Endothelial cell of umbilical vein (primary cell): ENCODE results near the gene CDKL2. TPM values are rescaled to one million over a fixed set of nuclear protein-coding genes. Genes with fewer than 3 reads are reported as not detected.

ENCODE experiments used
- BruUV-seq: library from RNA; stranded (reverse); fragments of 400-500 nt; replicated peaks from 2 replicates; lab custom pipeline; 2021; lab: Mats Ljungman, UMichigan
- CTCF ChIA-PET: fragments of 300-600, 350-600 bp; sonication (Branson Sonifier 250); formaldehyde crosslinking; loops from one replicate; lab custom pipeline; 2021; ENCODE audit warnings: antibody characterized with exemption, inconsistent platforms; lab: Charles Lee
- POLR2A ChIA-PET: fragments of 300-600, 350-600 bp; sonication (Branson Sonifier 250); formaldehyde crosslinking; loops from one replicate; lab custom pipeline; 2021; ENCODE audit warnings: antibody characterized with exemption, inconsistent platforms; lab: Charles Lee
- DNase-seq: peaks from one replicate; pipeline ENCODE4 v3.0.0-alpha.2; 2011; ENCODE audit warnings: low read depth, low spot score
- FAIRE-seq: peaks from 2 replicates; lab custom pipeline; 2011; peaks lifted over from hg19 to GRCh38; lab: Jason Lieb, UNC
- H2AFZ ChIP-seq: 2 replicates; pipeline ENCODE4 v1.6.0; 2012; ENCODE audit warnings: low read depth, low read length, control low read depth, inconsistent platforms
- H3K27ac ChIP-seq: 2 replicates; pipeline ENCODE4 v1.5.1; 2011; ENCODE audit warnings: low read depth, mild to moderate bottlenecking, control low read depth, low read length, moderate library complexity; ENCODE audit not compliant: insufficient read depth
- H3K27me3 ChIP-seq, 2 experiments: 2 replicates each; pipeline versions ENCODE4 v1.6.0 to v1.6.1; 2011; ENCODE audit warnings: low read length in 2 of 2, mixed read lengths in 1 of 2; ENCODE audit not compliant: control insufficient read depth in 2 of 2, insufficient read depth in 2 of 2
- H3K36me3 ChIP-seq, 2 experiments: 2 replicates in 1 of 2; 3 replicates in 1 of 2; pipeline ENCODE4 v1.5.1; 2011; ENCODE audit warnings: low read length in 2 of 2, mild to moderate bottlenecking in 1 of 2, moderate library complexity in 1 of 2; ENCODE audit not compliant: control insufficient read depth in 2 of 2, insufficient read depth in 2 of 2; ENCODE audit errors: extremely low read depth in 1 of 2
- H3K4me1 ChIP-seq: 3 replicates; pipeline ENCODE4 v1.5.1; 2011; ENCODE audit warnings: mild to moderate bottlenecking, low read length; ENCODE audit not compliant: control insufficient read depth, insufficient read depth; ENCODE audit errors: extremely low read depth
- H3K4me2 ChIP-seq: 2 replicates; pipeline ENCODE4 v1.6.1; 2011; ENCODE audit warnings: low read length, control low read depth, mixed read lengths; ENCODE audit not compliant: insufficient read depth
- H3K4me3 ChIP-seq, 3 experiments: fragments of 200-600 bp in 1 of 3; sonication (generic), shearing (Covaris generic) in 1 of 3; replicated peaks in 1 of 3; 2 replicates each; pipeline ENCODE4 v1.5.1; 2011 to 2016; ENCODE audit warnings: control low read depth in 3 of 3, low read length in 3 of 3, mild to moderate bottlenecking in 2 of 3, inconsistent platforms in 1 of 3, low read depth in 1 of 3, moderate library complexity in 1 of 3; ENCODE audit not compliant: insufficient read depth in 1 of 3
- H3K79me2 ChIP-seq: 2 replicates; pipeline ENCODE4 v1.6.0; 2012; ENCODE audit warnings: low read length, inconsistent platforms; ENCODE audit not compliant: control insufficient read depth, insufficient read depth
- H3K9ac ChIP-seq: replicated peaks from 2 replicates; pipeline ENCODE3; 2011; ENCODE audit warnings: low read length, control low read depth; ENCODE audit not compliant: insufficient read depth; ENCODE audit errors: extremely low read depth
- H3K9me1 ChIP-seq: replicated peaks from 3 replicates; pipeline ENCODE4 v1.6.0; 2011; ENCODE audit warnings: mild to moderate bottlenecking, low read length; ENCODE audit not compliant: control insufficient read depth, insufficient read depth; ENCODE audit errors: extremely low read depth
- H3K9me3 ChIP-seq: replicated peaks from 2 replicates; pipeline ENCODE4 v1.5.1; 2012; ENCODE audit warnings: low read length, inconsistent platforms; ENCODE audit not compliant: control insufficient read depth, insufficient read depth
- H4K20me1 ChIP-seq: replicated peaks from 2 replicates; pipeline ENCODE3; 2011; ENCODE audit warnings: mild to moderate bottlenecking, low read length; ENCODE audit not compliant: control insufficient read depth, insufficient read depth; ENCODE audit errors: extremely low read depth
- EZH2 ChIP-seq: IDR thresholded peaks from 2 replicates; pipeline ENCODE4 v1.6.1; 2012; ENCODE audit warnings: borderline replicate concordance, low read depth, mild to moderate bottlenecking, moderate library complexity, low read length, inconsistent platforms; ENCODE audit not compliant: severe bottlenecking
- FOS ChIP-seq: IDR thresholded peaks from 2 replicates; pipeline ENCODE4 v1.6.1; 2011; ENCODE audit warnings: mild to moderate bottlenecking, low read length, moderate library complexity, borderline replicate concordance; ENCODE audit not compliant: insufficient read depth
- GATA2 ChIP-seq: IDR thresholded peaks from 2 replicates; pipeline ENCODE4 v1.7.0; 2011; ENCODE audit warnings: low read depth, mild to moderate bottlenecking, moderate library complexity, mixed read lengths, low read length; ENCODE audit not compliant: insufficient read length, insufficient read depth
- JUN ChIP-seq: IDR thresholded peaks from 2 replicates; pipeline ENCODE4 v1.6.1; 2011; ENCODE audit warnings: borderline replicate concordance, low read depth; ENCODE audit not compliant: insufficient read length, insufficient read depth
- MYC ChIP-seq: IDR thresholded peaks from one replicate; pipeline ENCODE4 v1.6.1; 2011; ENCODE audit warnings: mild to moderate bottlenecking, low read depth, low read length
- POLR2A ChIP-seq: IDR thresholded peaks from 2 replicates; pipeline ENCODE4 v1.6.1; 2012; ENCODE audit warnings: low read depth, mild to moderate bottlenecking, control low read depth, low read length
- POLR2AphosphoS5 ChIP-seq: IDR thresholded peaks from 2 replicates; pipeline ENCODE4 v1.6.1; 2012; ENCODE audit warnings: low read depth, mild to moderate bottlenecking, control low read depth, low read length, moderate library complexity; ENCODE audit not compliant: insufficient read depth
- dilution Hi-C: fragments of 300-500 bp; cut with MboI; formaldehyde crosslinking; loops from one replicate; pipeline ENCODE4 v1.15.0; 2019; ENCODE audit warnings: low sequenced_read_pairs; ENCODE audit not compliant: extremely low pct_ligation_motif_present
- intact Hi-C: fragments of 100-400 bp; cut with micrococcal nuclease; formaldehyde crosslinking; loops from one replicate; pipeline ENCODE4 v1.10.0; 2022
- polyA plus RNA-seq, 4 experiments: library from polyadenylated mRNA; depleted of rRNA in 3 of 4; stranded (reverse) in 3 of 4; unstranded in 1 of 4; fragments of >200 nt; gene quantifications; 2 replicates each; pipeline versions ENCODE4 v1.2.1 to v1.2.3, GENCODE V29; 2011 to 2012; ENCODE audit warnings: missing spikeins in 1 of 4
- total RNA-seq: library from RNA; stranded (reverse); gene quantifications from 2 replicates; pipeline ENCODE4 v1.2.3, GENCODE V29; 2021
- TF ChIP-seq, protein P1 (sequence below), 2 donors: IDR thresholded peaks; 1 replicate in 1 of 2; 2 replicates in 1 of 2; pipeline ENCODE4 v1.5.1; 2011; ENCODE audit warnings: low read length in 2 of 2, mild to moderate bottlenecking in 2 of 2, moderate library complexity in 2 of 2, control low read depth in 1 of 2, inconsistent platforms in 1 of 2, low read depth in 1 of 2; ENCODE audit not compliant: insufficient read depth in 1 of 2; ENCODE audit errors: extremely low read depth in 1 of 2
- TF ChIP-seq, protein P2 (sequence below): IDR thresholded peaks from 2 replicates; pipeline ENCODE4 v1.6.1; 2011; ENCODE audit not compliant: insufficient read depth, insufficient read length

Gene CDKL2
- total and polyA plus RNA-seq, 2 donors (not counting 3 experiments of a cell fraction or from before 2014, with no cell fraction given), result 0.23 to 0.55 TPM

- BruUV-seq, result no TSS peak
- Histone ChIP-seq H3K27ac (no peak overlapping the region), H3K9me3 (no peaks in the 10 kb centered on the region), H3K9me1 (no peaks in the 10 kb centered on the region), H3K4me3 (no peak overlapping the region), H4K20me1 (no peaks in the 10 kb centered on the region), H3K79me2 (no peaks in the 10 kb centered on the region), H3K27me3 (peaks cover 5 to 15% of the 10 kb centered on the region in 2 experiments), H3K4me1 (no peaks in the 10 kb centered on the region), H2AFZ (no peak overlapping the region), H3K9ac (no peak overlapping the region), H3K4me2 (no peak overlapping the region), H3K36me3 (no peaks in the 10 kb centered on the region)
- TF ChIP-seq EZH2 (no peak), JUN (no peak), POLR2A (no peak), MYC (no peak), FOS (no peak), POLR2AphosphoS5 (no peak), GATA2 (no peak)
- TF ChIP-seq, protein P1, sequence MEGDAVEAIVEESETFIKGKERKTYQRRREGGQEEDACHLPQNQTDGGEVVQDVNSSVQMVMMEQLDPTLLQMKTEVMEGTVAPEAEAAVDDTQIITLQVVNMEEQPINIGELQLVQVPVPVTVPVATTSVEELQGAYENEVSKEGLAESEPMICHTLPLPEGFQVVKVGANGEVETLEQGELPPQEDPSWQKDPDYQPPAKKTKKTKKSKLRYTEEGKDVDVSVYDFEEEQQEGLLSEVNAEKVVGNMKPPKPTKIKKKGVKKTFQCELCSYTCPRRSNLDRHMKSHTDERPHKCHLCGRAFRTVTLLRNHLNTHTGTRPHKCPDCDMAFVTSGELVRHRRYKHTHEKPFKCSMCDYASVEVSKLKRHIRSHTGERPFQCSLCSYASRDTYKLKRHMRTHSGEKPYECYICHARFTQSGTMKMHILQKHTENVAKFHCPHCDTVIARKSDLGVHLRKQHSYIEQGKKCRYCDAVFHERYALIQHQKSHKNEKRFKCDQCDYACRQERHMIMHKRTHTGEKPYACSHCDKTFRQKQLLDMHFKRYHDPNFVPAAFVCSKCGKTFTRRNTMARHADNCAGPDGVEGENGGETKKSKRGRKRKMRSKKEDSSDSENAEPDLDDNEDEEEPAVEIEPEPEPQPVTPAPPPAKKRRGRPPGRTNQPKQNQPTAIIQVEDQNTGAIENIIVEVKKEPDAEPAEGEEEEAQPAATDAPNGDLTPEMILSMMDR (IDR thresholded peaks at IDR 0.05; ENCODE audit: extremely low read depth in 1 of 2, insufficient read depth in 1 of 2, low read depth in 1 of 2, low read length in 2 of 2), result no peak
- TF ChIP-seq, protein P2, sequence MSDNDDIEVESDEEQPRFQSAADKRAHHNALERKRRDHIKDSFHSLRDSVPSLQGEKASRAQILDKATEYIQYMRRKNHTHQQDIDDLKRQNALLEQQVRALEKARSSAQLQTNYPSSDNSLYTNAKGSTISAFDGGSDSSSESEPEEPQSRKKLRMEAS, result no peak
- no peak for DNase-seq
- POLR2A ChIA-PET, result no interaction called here
- intact Hi-C loops (no loop called here), dilution Hi-C loops (no loop called here)
- CTCF ChIA-PET, result no interaction called here
- FAIRE-seq, result no peak
Observed at GRCh38 chr4:75561789-75562188, 68.5 kb downstream of the CDKL2 start.
